DMS53 treated with DMSO at 0.1 percent for 48 hours (cell line): ENCODE data around the gene C16orf54.
"Not testable (repeated sequence)": the region's sequence is repeated elsewhere in the genome, so short reads cannot be mapped to it uniquely, and the experiment has no call there.

Experiments used
- DNase-seq: peaks from one replicate; lab custom pipeline; 2025; ENCODE audit not compliant: unreplicated experiment; lab: John Stamatoyannopoulos, UW

The C16orf54 gene

GRCh38 chr16:29745853-29746345 is at the start of gene C16orf54:
Gene C16orf54, minus strand, starts transcription at chr16:29745990. Its CDS starts 1,039 bp downstream, at chr16:29744951.
- no peak for DNase-seq

GRCh38 chr16:29794231-29794710 is 48.5 kb upstream of the C16orf54 start:
- DNase-seq = no peak

GRCh38 chr16:29793153-29793552 is 47.4 kb upstream of the C16orf54 start:
- DNase-seq = not testable (repeated sequence)

- DNase-seq = no peak
Measured at GRCh38 chr16:29791845-29792807, 46.3 kb upstream of the C16orf54 start.

GRCh38 chr16:29790949-29791844 is 45.4 kb upstream of the C16orf54 start:
- no peak for DNase-seq

- peak; percentile 90 for DNase-seq
Measured at GRCh38 chr16:29790183-29790948, 44.6 kb upstream of the C16orf54 start, which contains the start of gene KIF22. Gene KIF22, plus strand, starts transcription at chr16:29790751. Its CDS starts 9 bp downstream, at chr16:29790760.

- DNase-seq = no peak
Measured at GRCh38 chr16:29789775-29790182, 44.0 kb upstream of the C16orf54 start.

- DNase-seq = not testable (repeated sequence)
Measured at GRCh38 chr16:29787155-29787554, 41.4 kb upstream of the C16orf54 start.

- no peak for DNase-seq
Measured at GRCh38 chr16:29784901-29785500, 39.2 kb upstream of the C16orf54 start.

- DNase-seq = no peak
Measured at GRCh38 chr16:29784157-29784556, 38.4 kb upstream of the C16orf54 start.

GRCh38 chr16:29783094-29783953 is 37.5 kb upstream of the C16orf54 start:
- not testable (repeated sequence) for DNase-seq

GRCh38 chr16:29779474-29779873 is 33.7 kb upstream of the C16orf54 start:
- no peak for DNase-seq

- DNase-seq = no peak
Measured at GRCh38 chr16:29777576-29778350, 32.0 kb upstream of the C16orf54 start, which contains the start of gene ZG16. Gene ZG16, plus strand, starts transcription at chr16:29778256. Its CDS starts 1,011 bp downstream, at chr16:29779267.

GRCh38 chr16:29775742-29776408 is 30.1 kb upstream of the C16orf54 start:
- no peak for DNase-seq

GRCh38 chr16:29774730-29775129 is 28.9 kb upstream of the C16orf54 start:
- DNase-seq = no peak

GRCh38 chr16:29772330-29772729 is 26.5 kb upstream of the C16orf54 start:
- not testable (repeated sequence) for DNase-seq

- no peak for DNase-seq
Measured at GRCh38 chr16:29770250-29770929, 24.6 kb upstream of the C16orf54 start.
